CD4-positive, alpha-beta T cell treated with Interleukin-12 subunit alpha and Interleukin-12 subunit beta, for 1 hour (primary cell): ENCODE results near the gene MACROH2A1.

ENCODE experiments used
- DNase-seq: peaks from one replicate; pipeline ENCODE4 v3.0.0-alpha.2; 2020

Gene MACROH2A1

DNA sequence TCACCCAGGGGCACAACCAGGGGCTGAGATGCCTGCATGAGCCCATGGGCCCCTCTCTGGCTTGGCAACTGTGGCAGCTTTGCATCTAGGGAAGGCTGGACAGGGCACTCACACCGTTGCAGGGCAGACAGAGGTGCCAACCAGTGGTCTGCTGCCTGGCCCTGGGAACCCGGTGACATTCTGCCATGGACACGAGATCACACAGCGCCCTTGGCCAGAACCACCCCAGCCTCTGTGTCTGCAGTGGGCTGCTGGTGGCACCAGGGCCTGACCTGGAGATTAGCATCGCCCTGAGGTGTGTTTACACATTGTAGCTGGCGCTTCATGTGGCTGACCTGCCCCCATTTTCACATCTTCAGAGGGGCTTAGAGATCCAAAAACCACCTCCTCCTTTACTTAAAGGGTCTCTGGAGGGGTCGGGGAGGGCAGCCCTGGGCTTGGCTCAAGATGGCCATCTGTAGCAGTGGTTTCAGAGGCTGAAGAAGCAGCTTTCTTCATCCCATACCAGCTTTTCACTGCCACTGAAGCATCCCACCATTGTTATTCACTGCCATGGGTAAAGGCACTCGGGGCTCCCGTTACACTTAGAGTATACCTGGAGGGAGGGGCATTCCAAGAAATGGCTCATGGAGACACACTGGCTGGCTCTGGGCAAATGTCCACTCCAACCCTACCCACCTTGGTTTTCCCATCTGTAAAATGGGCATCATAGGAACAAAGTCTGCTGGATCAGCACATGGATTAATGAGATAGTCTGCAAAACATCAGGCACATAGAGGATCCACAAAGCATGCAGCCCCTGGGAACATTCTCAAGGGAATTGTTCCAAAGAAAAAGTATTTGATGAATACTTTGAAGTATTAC is 36.7 kb upstream of the MACROH2A1 start:
- DNase-seq = no peak

DNA sequence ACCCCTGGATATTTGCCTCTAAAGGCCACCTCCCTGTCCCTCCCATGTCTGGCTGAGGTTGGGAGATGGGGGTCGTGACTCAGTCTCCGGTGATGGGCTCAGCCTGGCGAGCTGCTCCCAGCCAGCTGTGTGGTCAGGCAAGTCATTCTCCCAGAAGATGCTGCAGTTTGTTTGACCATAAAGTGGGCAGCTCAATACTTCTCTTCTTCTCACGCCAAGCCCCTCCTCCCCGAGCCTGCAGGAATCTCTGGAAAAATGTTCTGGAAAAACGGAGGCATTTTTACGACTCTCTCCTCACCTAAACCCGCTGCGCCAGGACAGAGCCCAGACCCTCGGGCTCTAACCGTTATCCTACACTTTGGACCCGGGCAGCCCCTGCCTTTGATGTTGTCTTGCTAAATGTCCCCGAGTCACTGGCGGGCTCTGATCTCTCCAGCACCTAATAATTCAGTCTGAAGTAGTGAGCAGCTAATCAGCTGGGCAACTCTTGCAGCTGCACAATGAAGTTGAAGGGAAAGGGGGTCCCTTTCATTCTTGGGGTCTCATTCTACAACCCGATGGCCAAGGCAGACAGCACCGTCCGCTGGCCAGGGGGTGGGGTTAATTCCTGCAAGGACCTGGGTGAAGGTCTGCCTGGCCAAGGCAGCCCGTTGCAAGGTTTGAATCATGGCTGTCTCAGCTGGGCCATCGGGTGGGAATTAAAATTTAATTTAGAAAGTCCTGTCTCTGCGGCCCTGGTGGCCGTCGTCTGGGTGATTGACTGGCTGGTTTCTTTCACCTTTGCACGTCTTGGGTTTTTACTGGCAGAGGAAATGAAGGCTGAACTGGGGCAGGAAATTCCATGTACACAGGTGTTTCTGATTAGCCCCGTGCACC is 35.8 kb upstream of the MACROH2A1 start:
- no peak for DNase-seq

DNA sequence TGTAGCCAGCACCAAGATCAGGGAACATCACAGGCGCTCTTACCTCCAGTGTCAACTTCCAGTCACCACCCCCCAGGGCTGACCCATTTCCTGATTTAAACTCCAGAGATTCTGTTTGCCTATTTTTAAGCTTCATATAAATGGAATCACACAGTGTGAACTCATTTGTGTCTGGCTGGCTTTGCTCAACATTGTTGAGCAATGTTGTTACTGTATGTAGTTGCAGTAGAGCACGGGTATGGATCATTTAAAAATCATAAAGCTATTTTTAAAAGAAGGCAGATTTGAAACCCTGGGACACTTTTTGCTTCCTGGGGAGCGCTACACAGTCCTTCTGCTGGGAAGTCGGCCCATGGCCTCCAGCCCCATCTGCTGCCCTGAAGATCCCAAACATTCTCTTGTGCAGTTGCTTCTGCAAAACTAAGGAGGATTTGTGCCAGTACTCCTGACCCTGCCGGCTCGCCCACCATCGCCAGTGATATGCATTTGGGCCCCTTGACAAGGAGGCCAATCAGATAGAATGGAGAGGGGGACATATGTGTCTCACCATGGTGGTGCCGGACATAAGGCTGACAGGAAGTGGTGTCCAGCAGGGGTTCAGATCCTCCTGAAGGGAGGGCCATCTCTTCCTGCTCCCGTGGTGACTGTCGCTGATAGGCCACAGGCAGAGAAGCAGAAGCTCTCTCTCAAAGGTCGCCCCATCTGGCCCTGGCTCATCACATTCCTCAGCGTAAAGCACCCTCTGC is 34.8 kb upstream of the MACROH2A1 start:
- DNase-seq = no peak

DNA sequence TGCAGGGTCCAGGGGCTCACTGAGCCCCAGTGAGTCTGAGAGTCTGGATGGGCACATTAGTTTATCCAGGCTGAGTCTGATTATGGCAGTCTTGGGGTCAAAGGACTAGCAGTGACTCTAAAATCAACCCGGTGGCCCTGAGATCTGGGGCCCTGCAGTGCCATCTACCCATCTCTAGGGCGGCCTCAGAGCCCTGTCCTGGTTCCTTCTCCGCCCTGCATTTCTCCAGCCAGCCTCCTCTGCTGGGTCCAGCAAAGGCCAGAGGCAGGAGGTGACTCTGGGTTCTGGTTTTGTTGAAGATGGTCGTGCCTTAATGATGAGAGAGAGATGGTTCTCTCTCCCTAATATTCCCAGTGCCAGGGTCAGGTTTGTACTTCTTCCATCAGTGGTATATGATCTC is 33.1 kb upstream of the MACROH2A1 start:
- no peak for DNase-seq

DNA sequence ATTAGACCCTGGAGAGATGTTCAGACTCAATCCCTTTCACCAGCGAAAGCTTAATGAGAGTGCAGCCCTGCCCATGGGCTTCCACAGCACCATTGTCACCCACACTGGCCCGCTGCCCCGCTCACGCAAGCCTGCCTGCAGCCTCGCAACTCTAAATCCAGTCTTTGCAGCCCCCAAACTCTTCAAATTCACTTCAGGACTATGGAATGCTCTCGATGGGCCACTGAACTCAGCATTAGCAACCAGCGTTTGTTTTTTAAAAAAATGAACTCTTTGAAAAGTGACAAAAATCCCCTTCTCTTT is 31.1 kb upstream of the MACROH2A1 start:
- no peak for DNase-seq

DNA sequence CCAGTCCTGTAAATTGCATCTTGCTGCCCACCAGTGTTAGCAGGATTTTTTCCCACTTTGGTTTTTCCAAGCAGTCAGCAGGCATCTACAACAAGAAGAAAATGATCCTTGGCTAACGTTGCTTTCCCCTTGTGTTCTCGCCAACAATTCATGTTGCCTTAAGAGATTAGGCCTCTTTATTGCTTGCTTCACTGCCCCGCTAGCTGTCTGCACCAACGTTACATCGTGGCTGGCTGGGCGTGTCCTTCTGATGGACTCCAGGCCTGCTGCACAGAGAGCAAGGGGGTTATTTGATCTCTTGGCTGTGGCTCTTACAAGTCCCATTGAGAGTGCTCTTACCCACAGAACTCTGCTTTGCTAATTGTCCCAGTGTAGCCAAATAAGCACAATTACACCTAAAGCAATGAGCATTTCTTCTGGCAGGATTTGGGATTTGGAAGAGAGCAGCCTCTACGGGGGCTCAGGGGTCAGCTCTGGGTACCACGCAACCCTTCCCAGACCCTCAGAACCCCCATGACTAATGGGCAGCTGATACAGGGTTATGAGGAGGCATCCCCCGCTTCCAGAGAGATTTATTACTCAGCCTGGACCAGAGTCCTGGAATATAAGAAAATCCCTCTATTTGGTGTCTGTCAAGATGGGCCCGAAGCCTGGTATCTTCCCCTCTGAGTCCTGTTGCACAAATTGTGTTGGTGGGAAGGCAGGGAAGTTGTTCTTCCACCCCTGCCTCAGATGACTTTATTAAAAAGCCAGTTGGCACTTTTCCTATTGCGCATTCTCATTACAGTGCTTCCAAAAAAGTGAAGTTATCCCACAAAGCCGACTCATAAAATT is 30.5 kb upstream of the MACROH2A1 start:
- DNase-seq = no peak

DNA sequence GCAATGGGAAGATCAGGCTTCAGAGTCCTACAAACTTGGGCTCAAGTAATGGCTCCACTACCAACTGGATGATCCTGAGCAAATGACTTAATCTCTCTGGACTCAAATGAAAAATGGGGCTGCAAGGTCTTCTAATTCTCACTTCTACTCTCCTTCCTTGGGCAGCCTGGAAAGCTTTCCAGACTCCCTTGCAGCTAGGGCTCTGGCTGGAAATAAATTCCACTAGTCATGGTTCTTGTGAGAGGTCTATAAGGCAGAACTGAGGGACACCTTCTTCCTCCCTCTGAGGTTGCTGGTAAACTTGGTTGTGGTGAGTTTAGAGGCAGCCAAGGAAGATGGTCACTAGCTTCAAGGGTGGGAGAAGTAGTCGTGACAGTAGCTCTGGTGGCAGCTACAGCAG is 29.6 kb upstream of the MACROH2A1 start:
- no peak for DNase-seq

DNA sequence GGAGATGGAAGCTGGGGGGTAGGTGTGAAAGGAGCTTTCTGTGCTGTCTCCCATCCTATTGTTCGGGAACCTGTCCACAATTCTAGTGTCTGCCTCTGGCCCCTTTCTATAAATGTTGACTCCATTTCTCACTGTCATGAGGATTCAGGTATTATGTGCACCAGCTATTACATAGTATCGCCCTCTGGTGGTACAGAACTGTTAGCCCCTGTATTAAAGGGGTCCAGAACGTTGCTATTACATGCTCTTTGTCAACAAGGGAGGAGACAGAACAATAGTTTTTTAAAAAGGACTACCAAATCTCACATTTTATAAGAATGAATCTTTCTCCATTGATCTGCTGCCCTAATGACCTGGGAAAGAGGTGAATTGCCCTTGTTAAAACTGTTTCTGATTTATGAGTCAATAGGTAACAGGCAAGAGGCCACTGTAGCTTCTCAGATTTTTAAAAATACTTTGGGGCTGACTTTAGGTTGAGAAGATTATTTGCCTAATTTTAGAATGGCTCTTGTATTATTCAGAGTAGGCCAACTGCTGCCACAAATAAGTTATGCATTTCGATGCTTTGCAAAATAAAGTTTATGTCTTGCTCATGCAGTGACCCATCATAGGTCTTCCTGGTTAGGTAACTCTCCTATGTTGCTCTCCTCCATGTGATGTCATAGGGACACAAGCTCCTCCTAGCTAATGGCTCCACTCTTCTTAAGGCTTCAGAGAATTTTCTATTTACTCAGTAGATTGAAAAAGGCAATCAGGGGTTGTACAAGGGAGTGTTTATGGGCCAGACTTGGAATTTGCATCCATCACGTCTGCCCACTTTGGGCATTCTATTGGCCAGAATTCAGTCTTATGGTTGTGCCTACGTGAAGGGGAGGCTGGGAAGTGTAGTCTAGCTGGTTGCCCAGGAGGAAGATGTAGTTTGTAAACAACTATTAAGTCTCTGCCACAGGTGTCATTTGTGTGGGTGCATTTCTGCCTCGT is 27.4 kb upstream of the MACROH2A1 start:
- DNase-seq = peak; percentile 55

DNA sequence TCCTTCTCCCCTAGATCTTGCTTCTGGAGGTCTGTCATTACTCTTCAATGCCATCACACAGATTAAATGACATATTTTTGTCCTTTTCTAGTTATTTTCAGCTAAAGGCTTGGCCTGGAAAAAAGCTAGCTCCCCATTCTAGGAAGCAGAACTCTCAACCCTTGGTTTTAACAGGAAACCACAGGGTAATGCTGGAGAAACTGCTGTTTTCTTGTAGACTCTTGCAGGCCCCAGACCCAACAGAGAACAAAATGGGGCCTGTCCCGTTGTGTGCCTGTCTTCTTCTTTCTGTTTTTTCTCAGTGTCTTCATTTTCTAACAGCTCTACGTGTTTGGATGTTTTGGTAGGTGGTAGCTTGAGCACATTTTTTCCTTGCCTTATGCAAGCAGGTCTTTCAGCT is 26.6 kb upstream of the MACROH2A1 start:
- no peak for DNase-seq

DNA sequence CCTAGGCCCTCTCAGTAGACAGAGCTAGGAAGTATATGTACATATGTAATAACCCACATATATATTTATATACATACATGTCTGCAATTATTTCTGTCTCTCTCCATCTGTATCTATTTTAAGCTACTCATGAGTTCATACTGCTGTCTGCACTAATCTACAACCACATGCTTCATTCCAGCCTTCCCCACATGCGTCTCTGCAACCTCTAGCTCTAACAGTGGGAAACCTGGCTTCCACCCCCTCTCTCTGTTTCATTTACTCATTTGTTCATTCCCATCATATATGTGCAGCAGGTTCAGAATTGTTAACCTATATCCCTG is 24.8 kb upstream of the MACROH2A1 start:
- DNase-seq = no peak

DNA sequence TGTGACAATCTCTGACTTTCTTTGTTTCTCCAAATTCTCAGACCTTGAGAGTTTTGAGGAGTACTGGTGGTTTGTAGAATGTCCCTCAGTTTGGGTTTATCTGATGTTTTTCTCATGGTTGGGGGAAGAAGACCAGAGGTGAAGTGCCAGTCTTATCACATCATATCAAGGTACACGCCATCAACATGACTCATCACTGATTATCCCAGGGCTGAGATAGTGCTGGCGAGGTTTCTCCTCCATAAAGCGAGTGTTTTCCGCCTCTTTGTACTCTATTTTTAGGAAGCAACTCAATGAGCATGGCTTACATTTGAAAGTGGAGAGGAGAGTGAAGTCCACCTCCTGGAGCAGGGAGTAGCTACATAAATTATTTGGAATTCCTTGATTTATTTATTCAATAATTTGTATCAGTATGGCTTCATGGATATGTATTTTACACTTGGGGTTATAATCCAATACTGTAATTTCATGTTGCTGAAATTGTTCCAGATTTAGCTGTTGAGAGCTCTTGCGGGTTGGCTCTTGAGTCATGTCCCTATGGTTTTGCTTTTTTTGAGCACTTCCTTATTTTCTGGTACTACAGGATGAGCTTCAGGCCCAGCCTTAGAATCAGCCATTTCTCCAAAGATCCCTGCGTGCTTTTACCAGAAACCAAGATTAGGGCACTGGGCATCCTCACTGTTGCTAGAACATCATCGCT is 24.3 kb upstream of the MACROH2A1 start:
- DNase-seq = no peak

DNA sequence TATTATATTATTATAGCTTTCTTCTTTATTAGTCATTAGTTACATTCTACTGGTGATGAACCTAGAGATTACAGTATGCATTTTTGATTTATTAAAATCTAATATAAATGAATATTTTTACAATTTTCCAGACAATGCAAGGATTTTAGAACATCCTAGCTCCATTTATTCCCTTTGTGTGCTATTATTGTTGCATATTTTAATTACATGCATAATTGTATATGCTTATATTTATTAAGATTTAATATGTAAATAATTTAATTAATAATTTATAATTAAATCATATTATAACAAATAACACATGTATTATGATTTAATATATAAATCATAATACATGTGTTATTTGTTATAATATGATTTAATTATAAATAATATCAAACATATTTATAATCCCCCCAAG is 23.4 kb upstream of the MACROH2A1 start:
- no peak for DNase-seq

DNA sequence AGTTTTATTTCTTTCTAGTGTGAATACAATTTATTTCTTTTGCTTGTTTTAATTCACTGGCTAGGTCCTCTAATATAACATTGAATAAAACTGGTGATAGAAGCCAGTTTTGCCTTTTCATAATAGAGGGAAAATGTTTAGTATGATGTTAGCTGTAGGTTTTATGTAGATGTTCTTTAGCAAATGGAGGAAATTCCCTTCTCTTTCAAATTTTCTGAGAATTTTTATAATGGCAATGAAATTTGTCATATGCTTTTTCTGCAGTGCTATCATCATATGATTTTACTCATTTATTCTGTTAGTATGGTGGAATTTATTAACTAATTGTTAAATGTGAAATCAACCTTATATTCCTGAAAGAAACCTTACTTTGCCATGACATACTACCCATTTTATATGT is 18.1 kb upstream of the MACROH2A1 start:
- DNase-seq = no peak

DNA sequence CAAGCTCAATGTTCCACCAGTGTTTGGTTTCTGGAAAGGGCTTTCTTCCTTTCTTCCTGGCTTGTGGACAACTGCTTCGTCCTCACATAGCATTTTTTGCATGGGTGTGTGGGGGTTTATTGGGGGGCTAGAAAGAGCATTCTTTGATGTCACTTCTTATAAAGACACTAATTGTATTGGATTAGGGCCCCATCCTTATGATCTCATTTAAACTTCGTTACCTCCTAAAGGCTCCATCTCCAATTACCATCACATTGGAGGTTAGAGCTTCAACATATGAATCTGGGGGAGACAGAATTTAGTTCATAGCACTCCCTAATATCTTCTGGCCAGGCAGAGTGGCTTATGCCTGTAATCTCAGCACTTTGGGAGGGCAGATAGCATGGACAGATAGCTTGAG is 6.1 kb upstream of the MACROH2A1 start:
- no peak for DNase-seq

DNA sequence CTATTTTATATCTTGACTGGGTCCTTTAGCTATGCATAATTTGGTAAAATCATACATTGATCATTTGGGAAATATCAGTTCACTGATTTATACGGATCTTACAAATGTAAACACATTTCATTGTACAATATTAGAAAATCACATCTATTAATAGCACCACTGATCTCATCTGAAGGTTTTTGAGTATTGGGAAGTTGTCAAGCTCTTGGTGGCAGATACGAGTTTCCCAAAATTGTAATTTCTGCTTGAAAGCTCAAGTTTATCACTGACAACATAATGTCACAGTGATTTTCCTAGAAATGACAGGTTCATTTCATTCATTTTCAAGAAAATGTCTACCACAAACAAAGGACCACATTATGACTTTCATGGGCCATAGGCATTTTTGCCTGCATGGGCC is 3.0 kb upstream of the MACROH2A1 start:
- no peak for DNase-seq

DNA sequence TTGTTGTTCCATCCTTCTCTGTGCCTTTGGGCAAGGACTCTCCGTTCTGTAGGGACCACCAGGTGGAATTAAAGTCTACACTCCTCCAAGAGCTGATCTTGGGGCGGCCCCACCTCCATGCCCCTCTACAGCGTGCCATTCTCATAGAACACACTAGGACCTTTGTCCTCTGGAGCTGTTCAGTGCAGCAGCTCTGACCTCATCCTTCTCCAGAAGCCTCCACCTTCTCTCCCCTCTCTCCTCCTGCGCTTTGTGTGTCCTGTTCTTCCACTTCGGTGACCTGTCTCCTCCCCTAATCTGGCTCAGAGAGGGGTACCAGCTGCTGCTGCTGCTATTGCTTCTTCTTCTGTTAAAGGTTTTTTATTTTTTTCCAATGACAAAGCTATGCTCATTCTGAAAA is 1.8 kb upstream of the MACROH2A1 start:
- no peak for DNase-seq

DNA sequence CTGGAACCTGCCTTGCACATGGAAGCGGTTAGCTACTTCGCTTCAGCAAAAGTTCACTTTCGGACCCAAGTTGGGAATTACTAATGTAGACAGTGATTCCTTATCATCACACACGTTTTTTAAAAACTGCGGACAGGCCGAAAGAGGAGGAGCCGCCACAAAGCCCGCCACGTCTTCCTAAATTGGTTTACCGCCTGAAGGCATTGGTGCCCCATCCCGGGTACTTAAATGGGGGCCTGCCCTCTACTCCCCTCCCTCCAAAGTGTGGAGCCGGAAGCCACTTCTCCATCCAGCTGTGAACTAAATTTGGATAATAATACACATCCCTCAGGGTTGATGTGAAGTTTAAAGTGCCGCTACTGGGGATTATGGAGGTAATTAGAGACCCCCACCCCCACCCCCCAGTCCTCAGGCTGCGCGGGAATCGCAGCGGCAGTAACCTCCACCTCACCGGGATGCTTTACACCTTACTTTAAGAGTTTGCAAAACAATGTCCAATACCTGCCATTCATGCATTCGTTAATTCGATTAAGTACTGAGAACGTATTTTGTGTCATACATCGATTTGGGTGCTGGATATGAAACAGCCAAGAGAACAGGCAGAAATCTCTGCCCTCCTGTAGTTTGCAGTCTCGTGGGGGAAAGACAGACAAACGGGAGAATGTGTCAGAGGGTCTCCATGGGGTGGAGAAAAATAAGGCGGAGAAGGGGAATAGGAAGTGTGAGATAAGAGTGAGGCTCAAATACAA is 937 bp upstream of the MACROH2A1 start:
- DNase-seq = peak; percentile 12

DNA sequence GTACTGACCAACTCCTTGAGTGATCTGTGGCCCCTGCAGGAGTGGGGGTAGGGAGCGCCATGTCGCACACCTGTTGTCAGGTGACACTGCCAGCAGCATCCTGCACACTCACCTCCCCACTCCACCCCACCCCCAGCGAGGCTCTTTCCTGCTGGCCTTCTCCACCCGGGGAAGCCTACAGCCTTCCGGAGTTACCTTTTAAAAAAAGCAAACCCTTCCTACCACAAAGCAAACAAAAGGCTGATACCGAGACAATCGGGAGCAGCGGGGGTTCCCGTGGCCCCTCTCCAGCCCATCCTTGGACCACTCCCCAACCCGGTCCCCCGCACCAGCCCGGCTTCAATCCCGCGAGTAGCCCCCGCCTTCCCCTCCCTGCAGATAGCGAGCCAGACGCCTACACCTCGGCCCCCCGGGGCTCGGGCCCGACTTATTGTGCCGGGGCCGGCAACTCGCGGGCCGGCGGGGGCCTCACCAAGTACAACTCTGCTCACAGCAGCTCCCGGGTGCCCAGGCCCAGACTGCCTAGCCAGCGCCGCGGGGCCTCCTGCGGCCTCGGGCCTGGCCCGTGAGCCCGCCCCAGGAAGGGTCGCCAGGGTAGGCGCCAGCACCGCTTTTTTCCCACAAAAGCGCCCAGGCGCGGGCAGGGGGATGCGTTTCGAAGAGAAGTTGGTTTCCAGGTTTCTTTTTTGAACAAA is 724 bp downstream of the MACROH2A1 start:
- peak; percentile 55 for DNase-seq

DNA sequence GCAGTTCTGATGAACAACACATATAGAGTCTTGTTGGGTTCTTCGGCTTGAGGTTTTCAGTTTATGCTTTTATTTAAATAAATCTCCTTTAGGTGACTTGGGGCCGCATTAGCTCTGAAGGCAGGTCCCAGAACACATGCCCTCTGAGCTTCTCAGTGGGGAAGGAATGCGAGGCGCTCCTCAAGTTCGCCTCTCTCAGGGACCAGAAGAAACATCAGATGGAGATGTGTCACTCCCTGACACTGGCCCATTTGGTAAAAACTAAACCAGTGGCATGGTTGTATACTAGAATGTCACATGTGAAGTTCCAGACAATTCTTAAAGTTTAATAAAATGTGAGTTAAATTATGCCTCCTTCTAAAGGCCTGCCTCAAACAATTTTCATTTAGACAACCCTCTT is 1.9 kb downstream of the MACROH2A1 start:
- no peak for DNase-seq
